HepG2 (cell line): ENCODE data around the gene MYH9. TPM values are rescaled to one million over a fixed set of nuclear protein-coding genes. Genes with fewer than 3 reads are reported as not detected.

Experiments used
- ETV6 ChIP-seq: sonication (generic); formaldehyde crosslinking; conservative IDR thresholded peaks from 2 replicates; pipeline ENCODE4 v1.4.0; 2020; ENCODE audit warnings: missing genetic modification reagents
- IKZF1 ChIP-seq: fragments of 450-650 bp; IDR thresholded peaks from 2 replicates; pipeline ENCODE4 v1.7.1; 2016
- KLF13 ChIP-seq: sonication (generic); formaldehyde crosslinking; IDR thresholded peaks from 2 replicates; pipeline ENCODE4 v1.4.0; 2020; ENCODE audit warnings: mild to moderate bottlenecking, missing genetic modification reagents
- MED13 ChIP-seq: sonication (generic); formaldehyde crosslinking; IDR thresholded peaks from 2 replicates; pipeline ENCODE4 v1.5.0; 2020; ENCODE audit warnings: missing genetic modification reagents
- MTA3 ChIP-seq: sonication (generic); formaldehyde crosslinking; IDR thresholded peaks from 2 replicates; pipeline ENCODE4 v1.4.0; 2020; ENCODE audit warnings: missing genetic modification reagents
- RARG ChIP-seq: sonication (generic); formaldehyde crosslinking; IDR thresholded peaks from 2 replicates; pipeline ENCODE4 v1.4.0; 2020; ENCODE audit warnings: low read depth, mild to moderate bottlenecking, missing genetic modification reagents
- SIX1 ChIP-seq: sonication (generic); formaldehyde crosslinking; IDR thresholded peaks from 2 replicates; pipeline ENCODE4 v1.4.0; 2020; ENCODE audit warnings: missing genetic modification reagents, borderline replicate concordance
- SMARCE1 ChIP-seq: fragments of 450-650 bp; IDR thresholded peaks from 2 replicates; pipeline ENCODE4 v1.6.1; 2017; ENCODE audit warnings: borderline replicate concordance
- TGIF2 ChIP-seq: IDR thresholded peaks from 2 replicates; pipeline ENCODE4 v1.6.1; 2016; ENCODE audit warnings: control low read depth, missing compliant biosample characterization
- THYN1 ChIP-seq: sonication (generic); formaldehyde crosslinking; IDR thresholded peaks from 2 replicates; pipeline ENCODE4 v1.8.1; 2023; ENCODE audit warnings: low read depth, mild to moderate bottlenecking, moderate library complexity, missing genetic modification reagents, borderline replicate concordance
- ZNF652 ChIP-seq: IDR thresholded peaks from 2 replicates; pipeline ENCODE4 v1.6.1; 2016; ENCODE audit warnings: low read depth, borderline replicate concordance
- ZNF720 ChIP-seq: sonication (generic); formaldehyde crosslinking; IDR thresholded peaks from 2 replicates; pipeline ENCODE4 v1.4.0; 2020; ENCODE audit warnings: missing genetic modification reagents
- polyA plus RNA-seq, 8 experiments: library from polyadenylated mRNA; depleted of rRNA in 3 of 8; stranded (reverse) in 7 of 8; unstranded in 1 of 8; fragments of >200 nt; fragmentation: Illumina TruSeq in 4 of 8; extraction: Trizol in 4 of 8; gene quantifications; 2 replicates each; pipeline versions ENCODE4 v1.2.1 to v1.2.3, GENCODE V29; 2011 to 2016; ENCODE audit warnings: low read depth in 4 of 8, missing spikeins in 1 of 8, mixed read lengths in 1 of 8; ENCODE audit not compliant: insufficient read depth in 1 of 8
- total RNA-seq, 5 experiments: library from RNA; depleted of rRNA; stranded (reverse); fragments of >200 nt; fragmentation: Illumina TruSeq; extraction: Trizol; gene quantifications; 2 replicates each; pipeline ENCODE4 v1.2.3, GENCODE V29; 2016; ENCODE audit warnings: low read depth in 1 of 5
- TF ChIP-seq, protein P1 (sequence below): sonication (generic); formaldehyde crosslinking; IDR thresholded peaks from 2 replicates; pipeline ENCODE4 v1.5.1; 2020; ENCODE audit warnings: missing genetic modification reagents, mild to moderate bottlenecking, borderline replicate concordance
- TF ChIP-seq, protein P2 (sequence below): sonication (generic); formaldehyde crosslinking; IDR thresholded peaks from 2 replicates; pipeline ENCODE4 v1.5.1; 2020; ENCODE audit warnings: mild to moderate bottlenecking, missing genetic modification reagents, moderate library complexity
- TF ChIP-seq, protein P3 (sequence below): sonication (generic); formaldehyde crosslinking; IDR thresholded peaks from 2 replicates; pipeline ENCODE4 v1.9.0; 2021; ENCODE audit warnings: mild to moderate bottlenecking, missing genetic modification reagents
- TF ChIP-seq, protein P4 (sequence below): sonication (generic); IDR thresholded peaks from 2 replicates; pipeline ENCODE4 v1.6.1; 2016; ENCODE audit warnings: low read depth, borderline replicate concordance
- TF ChIP-seq, protein P5 (sequence below): sonication (generic); formaldehyde crosslinking; IDR thresholded peaks from 2 replicates; pipeline ENCODE4 v1.9.0; 2021; ENCODE audit warnings: missing genetic modification reagents, borderline replicate concordance

Gene MYH9
- total and polyA plus RNA-seq, 2 of the 13 experiments (the other 11 are each of a cell fraction or from before 2014, with no cell fraction given), result 50.7 to 98.5 TPM

DNA sequence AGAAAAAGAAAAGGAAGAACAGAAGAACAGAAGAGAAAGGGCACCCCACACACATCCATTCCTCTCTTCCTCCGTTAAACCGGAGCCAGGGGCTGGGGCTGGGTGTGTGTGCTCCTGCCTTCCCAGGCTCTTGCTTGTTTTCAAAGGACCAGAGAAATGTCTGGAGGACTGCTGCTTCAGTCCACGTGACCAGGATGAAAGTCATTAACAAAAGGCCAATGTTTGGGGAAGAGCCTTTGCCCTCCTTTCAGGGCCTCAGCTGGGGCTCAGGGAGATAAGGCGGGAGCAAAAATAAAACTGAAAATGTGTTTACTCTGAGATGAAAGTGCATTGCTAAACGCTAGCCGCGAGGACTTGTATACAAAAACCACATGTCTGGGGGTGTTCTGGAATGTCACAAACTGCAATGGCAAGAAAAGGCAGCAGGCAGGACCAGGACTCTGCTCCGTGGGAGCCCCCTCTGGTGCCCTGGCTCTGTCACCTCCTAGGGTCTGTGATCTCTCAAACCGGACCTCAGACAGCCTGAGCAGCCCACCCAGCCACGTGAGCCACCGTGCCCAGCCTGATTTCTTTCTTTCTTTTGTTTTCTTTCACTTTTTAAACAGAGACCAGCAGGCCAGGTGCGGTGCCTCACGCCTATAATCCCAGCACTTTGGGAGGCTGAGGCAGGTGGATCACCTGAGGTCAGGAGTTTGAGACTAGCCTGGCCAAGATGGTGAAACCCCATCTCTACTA, 31.6 kb upstream of the MYH9 start (continued):
- TF ChIP-seq, protein P1, sequence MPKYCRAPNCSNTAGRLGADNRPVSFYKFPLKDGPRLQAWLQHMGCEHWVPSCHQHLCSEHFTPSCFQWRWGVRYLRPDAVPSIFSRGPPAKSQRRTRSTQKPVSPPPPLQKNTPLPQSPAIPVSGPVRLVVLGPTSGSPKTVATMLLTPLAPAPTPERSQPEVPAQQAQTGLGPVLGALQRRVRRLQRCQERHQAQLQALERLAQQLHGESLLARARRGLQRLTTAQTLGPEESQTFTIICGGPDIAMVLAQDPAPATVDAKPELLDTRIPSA (CRISPR knock-in tag), result no peak
- TF ChIP-seq IKZF1 (no peak), ZNF652 (peak; percentile 11; the same call in 1 of the 2 replicates), TGIF2 (peak; percentile 95), THYN1 (no peak), SIX1 (peak; percentile 79), KLF13 (no peak), RARG (CRISPR knock-in tag) (no peak), MTA3 (CRISPR knock-in tag) (no peak), SMARCE1 (no peak), ETV6 (CRISPR knock-in tag) (0 out of 2 replicates have a peak, but pooled peaks have one; percentile 38), ZNF720 (no peak), MED13 (peak; percentile 91)
- TF ChIP-seq, protein P2, sequence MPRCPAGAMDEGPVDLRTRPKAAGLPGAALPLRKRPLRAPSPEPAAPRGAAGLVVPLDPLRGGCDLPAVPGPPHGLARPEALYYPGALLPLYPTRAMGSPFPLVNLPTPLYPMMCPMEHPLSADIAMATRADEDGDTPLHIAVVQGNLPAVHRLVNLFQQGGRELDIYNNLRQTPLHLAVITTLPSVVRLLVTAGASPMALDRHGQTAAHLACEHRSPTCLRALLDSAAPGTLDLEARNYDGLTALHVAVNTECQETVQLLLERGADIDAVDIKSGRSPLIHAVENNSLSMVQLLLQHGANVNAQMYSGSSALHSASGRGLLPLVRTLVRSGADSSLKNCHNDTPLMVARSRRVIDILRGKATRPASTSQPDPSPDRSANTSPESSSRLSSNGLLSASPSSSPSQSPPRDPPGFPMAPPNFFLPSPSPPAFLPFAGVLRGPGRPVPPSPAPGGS (CRISPR knock-in tag), result peak; percentile 71; the same call in 1 of the 2 replicates
- TF ChIP-seq, protein P3, sequence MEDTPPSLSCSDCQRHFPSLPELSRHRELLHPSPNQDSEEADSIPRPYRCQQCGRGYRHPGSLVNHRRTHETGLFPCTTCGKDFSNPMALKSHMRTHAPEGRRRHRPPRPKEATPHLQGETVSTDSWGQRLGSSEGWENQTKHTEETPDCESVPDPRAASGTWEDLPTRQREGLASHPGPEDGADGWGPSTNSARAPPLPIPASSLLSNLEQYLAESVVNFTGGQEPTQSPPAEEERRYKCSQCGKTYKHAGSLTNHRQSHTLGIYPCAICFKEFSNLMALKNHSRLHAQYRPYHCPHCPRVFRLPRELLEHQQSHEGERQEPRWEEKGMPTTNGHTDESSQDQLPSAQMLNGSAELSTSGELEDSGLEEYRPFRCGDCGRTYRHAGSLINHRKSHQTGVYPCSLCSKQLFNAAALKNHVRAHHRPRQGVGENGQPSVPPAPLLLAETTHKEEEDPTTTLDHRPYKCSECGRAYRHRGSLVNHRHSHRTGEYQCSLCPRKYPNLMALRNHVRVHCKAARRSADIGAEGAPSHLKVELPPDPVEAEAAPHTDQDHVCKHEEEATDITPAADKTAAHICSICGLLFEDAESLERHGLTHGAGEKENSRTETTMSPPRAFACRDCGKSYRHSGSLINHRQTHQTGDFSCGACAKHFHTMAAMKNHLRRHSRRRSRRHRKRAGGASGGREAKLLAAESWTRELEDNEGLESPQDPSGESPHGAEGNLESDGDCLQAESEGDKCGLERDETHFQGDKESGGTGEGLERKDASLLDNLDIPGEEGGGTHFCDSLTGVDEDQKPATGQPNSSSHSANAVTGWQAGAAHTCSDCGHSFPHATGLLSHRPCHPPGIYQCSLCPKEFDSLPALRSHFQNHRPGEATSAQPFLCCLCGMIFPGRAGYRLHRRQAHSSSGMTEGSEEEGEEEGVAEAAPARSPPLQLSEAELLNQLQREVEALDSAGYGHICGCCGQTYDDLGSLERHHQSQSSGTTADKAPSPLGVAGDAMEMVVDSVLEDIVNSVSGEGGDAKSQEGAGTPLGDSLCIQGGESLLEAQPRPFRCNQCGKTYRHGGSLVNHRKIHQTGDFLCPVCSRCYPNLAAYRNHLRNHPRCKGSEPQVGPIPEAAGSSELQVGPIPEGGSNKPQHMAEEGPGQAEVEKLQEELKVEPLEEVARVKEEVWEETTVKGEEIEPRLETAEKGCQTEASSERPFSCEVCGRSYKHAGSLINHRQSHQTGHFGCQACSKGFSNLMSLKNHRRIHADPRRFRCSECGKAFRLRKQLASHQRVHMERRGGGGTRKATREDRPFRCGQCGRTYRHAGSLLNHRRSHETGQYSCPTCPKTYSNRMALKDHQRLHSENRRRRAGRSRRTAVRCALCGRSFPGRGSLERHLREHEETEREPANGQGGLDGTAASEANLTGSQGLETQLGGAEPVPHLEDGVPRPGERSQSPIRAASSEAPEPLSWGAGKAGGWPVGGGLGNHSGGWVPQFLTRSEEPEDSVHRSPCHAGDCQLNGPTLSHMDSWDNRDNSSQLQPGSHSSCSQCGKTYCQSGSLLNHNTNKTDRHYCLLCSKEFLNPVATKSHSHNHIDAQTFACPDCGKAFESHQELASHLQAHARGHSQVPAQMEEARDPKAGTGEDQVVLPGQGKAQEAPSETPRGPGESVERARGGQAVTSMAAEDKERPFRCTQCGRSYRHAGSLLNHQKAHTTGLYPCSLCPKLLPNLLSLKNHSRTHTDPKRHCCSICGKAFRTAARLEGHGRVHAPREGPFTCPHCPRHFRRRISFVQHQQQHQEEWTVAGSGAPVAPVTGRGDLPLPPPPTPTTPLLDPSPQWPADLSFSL (CRISPR knock-in tag), result no peak
- TF ChIP-seq, protein P4, sequence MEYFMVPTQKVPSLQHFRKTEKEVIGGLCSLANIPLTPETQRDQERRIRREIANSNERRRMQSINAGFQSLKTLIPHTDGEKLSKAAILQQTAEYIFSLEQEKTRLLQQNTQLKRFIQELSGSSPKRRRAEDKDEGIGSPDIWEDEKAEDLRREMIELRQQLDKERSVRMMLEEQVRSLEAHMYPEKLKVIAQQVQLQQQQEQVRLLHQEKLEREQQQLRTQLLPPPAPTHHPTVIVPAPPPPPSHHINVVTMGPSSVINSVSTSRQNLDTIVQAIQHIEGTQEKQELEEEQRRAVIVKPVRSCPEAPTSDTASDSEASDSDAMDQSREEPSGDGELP, result peak; percentile 99
- TF ChIP-seq, protein P5, sequence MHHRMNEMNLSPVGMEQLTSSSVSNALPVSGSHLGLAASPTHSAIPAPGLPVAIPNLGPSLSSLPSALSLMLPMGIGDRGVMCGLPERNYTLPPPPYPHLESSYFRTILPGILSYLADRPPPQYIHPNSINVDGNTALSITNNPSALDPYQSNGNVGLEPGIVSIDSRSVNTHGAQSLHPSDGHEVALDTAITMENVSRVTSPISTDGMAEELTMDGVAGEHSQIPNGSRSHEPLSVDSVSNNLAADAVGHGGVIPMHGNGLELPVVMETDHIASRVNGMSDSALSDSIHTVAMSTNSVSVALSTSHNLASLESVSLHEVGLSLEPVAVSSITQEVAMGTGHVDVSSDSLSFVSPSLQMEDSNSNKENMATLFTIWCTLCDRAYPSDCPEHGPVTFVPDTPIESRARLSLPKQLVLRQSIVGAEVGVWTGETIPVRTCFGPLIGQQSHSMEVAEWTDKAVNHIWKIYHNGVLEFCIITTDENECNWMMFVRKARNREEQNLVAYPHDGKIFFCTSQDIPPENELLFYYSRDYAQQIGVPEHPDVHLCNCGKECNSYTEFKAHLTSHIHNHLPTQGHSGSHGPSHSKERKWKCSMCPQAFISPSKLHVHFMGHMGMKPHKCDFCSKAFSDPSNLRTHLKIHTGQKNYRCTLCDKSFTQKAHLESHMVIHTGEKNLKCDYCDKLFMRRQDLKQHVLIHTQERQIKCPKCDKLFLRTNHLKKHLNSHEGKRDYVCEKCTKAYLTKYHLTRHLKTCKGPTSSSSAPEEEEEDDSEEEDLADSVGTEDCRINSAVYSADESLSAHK, result no peak
